Measurements from ENCODE around the gene LMNTD2.

Gene LMNTD2, protein sequence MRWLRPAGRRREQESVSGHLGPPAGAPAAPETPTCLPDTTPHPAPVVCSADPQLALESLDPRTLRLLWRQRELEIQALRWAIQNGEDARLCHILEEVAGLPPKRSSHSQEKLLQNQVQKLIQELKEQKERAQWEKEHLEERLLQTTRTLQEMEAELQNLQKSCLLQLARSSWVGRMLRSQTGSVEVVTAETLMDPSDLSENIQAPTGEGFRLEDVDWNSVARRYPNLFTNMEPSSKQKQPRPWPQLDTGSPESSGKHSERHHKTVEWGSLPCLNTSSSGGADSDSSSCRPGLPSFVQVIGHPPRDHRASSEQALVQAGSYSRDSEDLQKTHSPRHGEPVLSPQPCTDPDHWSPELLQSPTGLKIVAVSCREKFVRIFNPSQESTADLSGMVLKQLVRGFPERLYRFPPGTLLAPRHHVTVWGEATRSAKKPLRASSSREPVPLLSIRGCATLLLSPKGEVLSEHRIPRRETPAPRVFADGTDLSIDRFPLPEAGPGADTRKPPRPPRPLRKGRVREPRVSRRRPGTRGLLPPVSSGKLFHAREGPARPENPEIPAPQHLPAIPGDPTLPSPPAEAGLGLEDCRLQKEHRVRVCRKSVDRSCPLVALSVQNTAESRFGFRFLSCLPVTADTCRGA

DNA sequence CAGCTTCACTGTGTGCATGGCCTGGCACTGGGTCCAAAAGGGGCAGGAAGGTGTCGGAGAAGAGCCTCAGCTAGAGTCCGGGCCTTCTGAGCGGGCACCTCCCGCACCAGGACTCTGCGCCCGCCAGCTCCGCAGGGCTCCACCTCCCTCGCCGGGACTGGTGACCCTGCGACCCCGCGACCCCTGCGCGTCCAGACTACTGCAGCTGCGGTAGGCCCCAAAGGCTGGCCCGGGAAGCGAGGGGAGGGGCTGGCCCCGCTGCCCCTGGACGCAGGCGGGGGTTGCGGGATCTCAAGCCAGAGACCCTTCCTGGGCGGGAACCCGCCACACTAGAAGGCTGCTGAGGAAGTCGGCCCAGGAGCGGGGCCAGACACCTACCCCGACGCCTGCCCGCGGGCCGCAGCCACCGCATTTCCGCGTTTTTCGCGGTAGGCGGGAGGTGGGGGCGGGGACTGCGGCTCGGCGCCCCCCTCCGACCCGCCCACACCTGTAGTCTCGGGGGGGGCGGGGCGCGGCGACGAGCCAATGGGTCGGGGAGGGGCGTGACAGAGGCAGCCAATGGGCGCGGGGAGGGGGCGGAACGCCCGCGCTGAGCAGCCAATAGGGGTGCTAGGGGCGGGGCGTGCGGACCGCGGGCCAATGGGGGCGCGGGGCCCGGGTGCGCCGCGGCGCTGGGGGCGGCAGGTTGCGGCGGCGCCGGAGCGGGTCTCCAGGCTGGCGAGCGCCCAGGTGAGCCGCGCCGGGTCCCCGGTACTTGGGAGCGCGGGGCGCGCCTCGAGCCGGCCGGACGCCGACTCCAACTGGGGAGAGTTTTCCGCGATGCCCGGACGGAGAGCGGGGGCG lies at the start of gene LMNTD2, which contains the start of gene RASSF7:
Gene LMNTD2 (minus strand): TSS at position 434 of the 843 bp plus-strand sequence. CDS start 22 bp downstream, at position 412.
Gene RASSF7 (plus strand): TSS at position 666 of the 843 bp plus-strand sequence. CDS start 799 bp downstream, outside the sequence.
- peak; percentile 88 for DNase-seq (ENCODE audit: low spot score)

GRCh38 chr11:609341-609811 lies 48.8 kb upstream of the LMNTD2 start:
- no peak for DNase-seq (ENCODE audit: low spot score)

DNA sequence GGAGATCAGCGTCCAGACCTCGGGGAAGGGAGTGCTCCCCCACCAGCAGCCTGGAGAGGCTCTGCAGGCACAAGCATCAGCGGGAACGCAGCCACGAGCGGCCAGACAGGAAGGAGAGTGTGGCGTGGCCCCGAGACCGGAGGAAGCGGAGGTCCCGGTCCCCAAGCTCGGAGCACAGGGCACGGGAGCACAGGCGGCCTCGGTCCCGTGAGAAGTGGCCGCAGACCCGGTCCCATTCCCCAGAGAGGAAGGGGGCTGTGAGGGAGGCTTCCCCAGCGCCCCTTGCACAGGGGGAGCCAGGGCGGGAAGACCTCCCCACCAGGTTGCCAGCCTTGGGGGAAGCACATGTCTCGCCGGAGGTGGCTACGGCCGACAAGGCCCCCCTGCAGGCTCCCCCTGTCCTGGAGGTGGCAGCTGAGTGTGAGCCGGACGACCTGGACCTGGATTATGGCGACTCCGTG lies 48.3 kb upstream of the LMNTD2 start:
- no peak for DNase-seq (ENCODE audit: low spot score)

- DNase-seq (ENCODE audit: low spot score): no peak
Measured at GRCh38 chr11:607971-608659, 47.6 kb upstream of the LMNTD2 start.

DNA sequence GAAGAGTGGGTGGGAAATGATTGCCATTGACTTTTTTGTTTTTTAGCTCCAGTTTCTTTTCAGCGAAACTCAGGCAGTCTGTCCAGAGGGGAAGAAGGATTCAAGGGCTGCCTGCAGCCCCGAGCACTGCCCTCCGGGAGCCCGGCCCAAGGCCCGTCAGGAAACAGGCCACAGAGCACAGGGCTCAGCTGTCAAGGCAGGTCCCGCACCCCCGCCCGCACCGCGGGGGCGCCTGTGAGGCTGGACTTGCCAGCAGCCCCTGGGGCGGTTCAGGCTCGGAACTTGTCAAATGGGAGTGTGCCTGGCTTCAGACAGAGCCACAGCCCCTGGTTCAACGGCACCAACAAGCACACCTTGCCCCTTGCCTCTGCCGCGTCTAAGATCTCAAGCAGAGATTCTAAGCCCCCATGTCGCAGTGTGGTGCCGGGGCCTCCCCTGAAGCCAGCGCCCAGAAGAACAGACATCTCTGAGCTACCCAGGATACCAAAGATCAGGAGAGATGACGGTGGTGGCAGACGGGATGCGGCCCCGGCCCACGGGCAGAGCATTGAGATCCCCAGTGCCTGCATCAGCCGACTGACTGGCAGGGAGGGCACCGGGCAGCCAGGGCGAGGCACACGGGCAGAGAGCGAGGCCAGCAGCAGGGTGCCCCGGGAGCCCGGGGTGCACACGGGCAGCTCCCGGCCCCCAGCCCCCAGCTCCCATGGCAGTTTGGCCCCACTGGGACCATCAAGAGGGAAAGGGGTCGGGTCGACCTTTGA lies 46.7 kb upstream of the LMNTD2 start:
- no peak for DNase-seq (ENCODE audit: low spot score)

DNA sequence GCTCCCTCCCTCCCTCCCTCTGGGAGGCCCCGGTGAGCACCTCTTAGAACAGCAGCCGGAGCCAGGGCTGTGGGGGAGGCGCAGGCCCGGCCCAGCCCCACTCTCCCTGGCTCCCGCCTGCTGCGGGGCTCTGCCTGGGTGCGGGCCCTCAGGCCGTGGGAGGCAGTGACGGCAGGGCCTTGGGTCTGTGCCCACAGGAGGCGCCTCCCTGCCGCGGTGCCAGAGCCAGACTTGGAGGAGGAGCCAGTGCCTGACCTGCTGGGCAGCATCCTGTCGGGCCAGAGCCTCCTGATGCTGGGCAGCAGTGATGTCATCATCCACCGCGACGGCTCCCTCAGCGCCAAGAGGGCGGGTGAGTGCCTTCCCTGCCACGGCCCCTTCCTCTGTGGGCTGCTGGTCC lies 45.7 kb upstream of the LMNTD2 start:
- DNase-seq (ENCODE audit: low spot score): no peak

GRCh38 chr11:605286-606129 lies 45.0 kb upstream of the LMNTD2 start:
- DNase-seq (ENCODE audit: low spot score): no peak

- DNase-seq (ENCODE audit: low spot score): no peak
Measured at GRCh38 chr11:603154-603553, 42.6 kb upstream of the LMNTD2 start.

GRCh38 chr11:601573-602245 lies 41.2 kb upstream of the LMNTD2 start:
- no peak for DNase-seq (ENCODE audit: low spot score)

- no peak for DNase-seq (ENCODE audit: low spot score)
Measured at GRCh38 chr11:598005-598680, 37.6 kb upstream of the LMNTD2 start.

GRCh38 chr11:597166-597725 lies 36.7 kb upstream of the LMNTD2 start:
- DNase-seq (ENCODE audit: low spot score): no peak

DNA sequence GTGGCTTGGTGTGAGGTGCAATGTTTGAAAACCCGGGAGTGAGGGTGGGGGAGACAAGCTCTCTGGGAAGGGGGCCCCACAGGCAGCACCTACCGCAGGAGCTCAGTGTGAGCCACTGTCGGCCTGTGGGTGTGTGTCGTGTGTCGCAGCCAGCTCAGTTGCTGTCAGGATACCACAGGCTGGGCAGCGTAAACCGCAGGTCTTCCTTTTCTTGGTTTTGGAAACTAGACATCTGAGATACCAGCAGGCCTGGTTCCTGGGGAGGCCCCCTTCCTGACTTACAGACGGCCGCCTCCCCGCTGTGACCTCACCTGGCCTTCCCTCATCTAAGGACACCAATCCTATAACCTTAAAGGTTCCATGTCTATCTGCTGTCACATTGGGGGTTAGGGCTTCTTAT lies 35.8 kb upstream of the LMNTD2 start:
- DNase-seq (ENCODE audit: low spot score): no peak

- DNase-seq (ENCODE audit: low spot score): no peak
Measured at GRCh38 chr11:595400-595799, 34.9 kb upstream of the LMNTD2 start.

- DNase-seq (ENCODE audit: low spot score): no peak
Measured at GRCh38 chr11:593347-593746, 32.8 kb upstream of the LMNTD2 start.

GRCh38 chr11:592918-593317 lies 32.4 kb upstream of the LMNTD2 start:
- no peak for DNase-seq (ENCODE audit: low spot score)

- no peak for DNase-seq (ENCODE audit: low spot score)
Measured at GRCh38 chr11:592501-592900, 32.0 kb upstream of the LMNTD2 start.

DNA sequence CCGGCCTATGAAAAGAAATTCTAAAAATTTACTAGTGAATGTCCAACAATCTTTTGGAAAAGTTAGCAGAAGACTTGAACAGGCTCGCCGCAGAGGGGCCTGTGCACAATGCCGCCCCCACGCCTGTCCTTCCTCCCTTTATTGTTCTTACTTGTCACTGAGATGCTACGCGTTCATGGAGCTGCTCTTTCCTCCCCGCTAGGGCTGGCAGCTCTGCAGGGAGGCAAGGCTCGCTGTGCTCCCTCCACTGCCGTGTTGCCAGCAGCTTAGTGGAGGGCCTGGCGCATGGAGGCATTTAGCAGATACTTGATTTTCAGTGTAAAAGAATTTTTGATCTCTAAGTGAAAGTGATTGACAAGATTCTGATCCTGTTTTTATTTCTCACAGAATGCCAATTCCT lies 30.5 kb upstream of the LMNTD2 start:
- DNase-seq (ENCODE audit: low spot score): no peak

DNA sequence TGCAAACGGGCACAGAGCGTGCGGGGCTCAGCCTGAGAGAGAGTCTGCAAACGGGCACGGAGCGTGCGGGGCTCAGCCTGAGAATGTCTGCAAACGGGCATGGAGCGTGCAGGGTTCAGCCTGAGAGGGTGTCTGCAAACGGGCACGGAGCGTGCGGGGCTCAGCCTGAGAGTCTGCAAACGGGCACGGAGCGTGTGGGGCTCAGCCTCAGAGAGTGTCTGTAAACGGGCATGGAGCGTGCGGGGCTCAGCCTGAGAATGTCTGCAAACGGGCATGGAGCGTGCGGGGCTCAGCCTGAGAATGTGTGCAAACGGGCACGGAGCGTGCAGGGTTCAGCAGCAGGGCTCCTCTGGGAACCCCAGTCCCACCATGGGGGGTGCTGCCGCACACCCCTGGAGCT lies 29.3 kb upstream of the LMNTD2 start:
- DNase-seq (ENCODE audit: low spot score): no peak

Data from hematopoietic multipotent progenitor cell treated with erythropoietin and hydrocortisone succinate and interleukin-3 and kit ligand, for 17 days (in vitro differentiated cells).